GM18498 (cell line): ENCODE data around the gene MED25.

Experiments used
- ATAC-seq: cut with Tn5 transposase; IDR thresholded peaks from one replicate; pipeline ENCODE4 v1.9.1; 2021; ENCODE audit warnings: mild to moderate bottlenecking, moderate library complexity; ENCODE audit not compliant: unreplicated experiment

Gene MED25

GRCh38 chr19:49798574-49798973 lies 19.5 kb upstream of the MED25 start:
- no peak for ATAC-seq

- no peak for ATAC-seq
Observed at GRCh38 chr19:49799271-49799797, 18.8 kb upstream of the MED25 start.

GRCh38 chr19:49799798-49800376 lies 18.2 kb upstream of the MED25 start:
- ATAC-seq, result no peak

- no peak for ATAC-seq
Observed at GRCh38 chr19:49800771-49801170, 17.3 kb upstream of the MED25 start.

- no peak for ATAC-seq
Observed at GRCh38 chr19:49801401-49801888, 16.6 kb upstream of the MED25 start.

- ATAC-seq, result no peak
Observed at GRCh38 chr19:49801966-49802661, 16.0 kb upstream of the MED25 start.

GRCh38 chr19:49802836-49803528 lies 15.1 kb upstream of the MED25 start:
- ATAC-seq, result no peak

- no peak for ATAC-seq
Observed at GRCh38 chr19:49803529-49803856, 14.6 kb upstream of the MED25 start.

- ATAC-seq, result no peak
Observed at GRCh38 chr19:49805822-49806619, 12.1 kb upstream of the MED25 start.

GRCh38 chr19:49806620-49806959 lies 11.5 kb upstream of the MED25 start:
- ATAC-seq, result no peak

GRCh38 chr19:49807058-49807903 lies 10.8 kb upstream of the MED25 start:
- ATAC-seq, result no peak

- no peak for ATAC-seq
Observed at GRCh38 chr19:49807904-49808675, 10.0 kb upstream of the MED25 start.

GRCh38 chr19:49808711-49809159 lies 9.4 kb upstream of the MED25 start:
- no peak for ATAC-seq

GRCh38 chr19:49809160-49809940 lies 8.7 kb upstream of the MED25 start:
- ATAC-seq, result no peak

GRCh38 chr19:49809941-49810389 lies 8.1 kb upstream of the MED25 start:
- no peak for ATAC-seq

- ATAC-seq, result no peak
Observed at GRCh38 chr19:49811328-49811727, 6.8 kb upstream of the MED25 start.

- no peak for ATAC-seq
Observed at GRCh38 chr19:49812452-49812996, 5.6 kb upstream of the MED25 start.
